ENCODE measurements around the gene STX1B.
"Not testable (repeated sequence)": the region's sequence is repeated elsewhere in the genome, so short reads cannot be mapped to it uniquely, and the experiment has no call there.

Gene STX1B

DNA sequence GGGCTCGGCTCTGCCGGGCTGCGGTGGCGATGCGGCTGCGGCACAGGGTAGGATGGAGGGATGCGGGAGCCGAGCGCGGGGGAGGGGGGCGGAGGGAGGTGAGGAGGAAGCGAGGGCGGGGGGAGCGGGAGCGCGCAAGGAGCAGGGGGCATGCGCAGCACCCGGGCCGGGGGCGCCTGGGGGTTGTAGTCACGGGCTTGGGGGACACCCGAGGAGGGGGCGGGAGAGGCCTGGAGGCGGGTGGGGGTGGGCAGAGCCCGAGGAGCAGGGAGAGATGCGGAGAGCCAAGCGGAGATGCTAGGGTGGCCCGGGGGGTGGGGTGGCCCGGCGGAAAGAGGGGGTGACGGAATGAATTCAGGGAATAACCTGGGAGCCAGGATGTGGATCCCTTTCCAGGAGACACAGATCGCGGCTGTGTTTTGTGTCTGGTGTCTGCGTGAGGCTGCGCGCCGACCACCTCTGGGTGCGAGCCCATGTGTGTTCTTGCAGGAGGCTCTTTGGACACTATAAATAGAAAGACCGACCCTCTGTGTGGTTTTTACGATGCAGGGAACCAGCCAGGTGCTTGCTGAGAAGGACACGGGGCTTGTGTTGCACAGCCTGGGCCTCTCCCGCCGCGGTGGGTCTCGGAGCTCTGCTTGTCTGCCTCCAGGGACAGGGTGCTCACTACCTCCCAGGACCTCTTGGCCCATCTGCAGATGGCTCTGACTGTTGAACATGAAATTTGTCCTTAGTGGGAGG lies at the start of gene STX1B:
TSS of gene STX1B (minus strand) at position 54 of the 741 bp plus-strand sequence. CDS start 242 bp downstream, outside the sequence.
- peak; percentile 76 for DNase-seq

DNA sequence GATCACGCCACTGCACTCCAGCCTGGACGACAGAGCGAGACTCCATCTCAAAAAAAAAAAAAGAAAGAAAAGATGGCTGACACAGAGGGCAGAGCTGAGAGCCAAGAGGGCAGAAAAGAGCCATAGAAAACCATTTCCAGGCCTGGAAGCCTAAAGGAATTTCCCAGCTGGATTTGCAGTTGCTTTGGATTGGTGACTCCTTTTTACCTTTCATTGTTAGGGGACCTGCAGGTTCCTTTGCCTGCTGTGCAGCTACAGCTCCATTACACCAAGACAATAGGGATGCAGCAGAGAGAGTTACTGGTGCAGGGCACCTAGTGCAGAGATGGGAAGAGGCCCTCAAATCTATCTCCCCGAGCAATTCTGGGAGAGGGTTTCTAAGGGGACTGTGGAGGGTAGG lies 45.2 kb upstream of the STX1B start:
- DNase-seq, result no peak

DNA sequence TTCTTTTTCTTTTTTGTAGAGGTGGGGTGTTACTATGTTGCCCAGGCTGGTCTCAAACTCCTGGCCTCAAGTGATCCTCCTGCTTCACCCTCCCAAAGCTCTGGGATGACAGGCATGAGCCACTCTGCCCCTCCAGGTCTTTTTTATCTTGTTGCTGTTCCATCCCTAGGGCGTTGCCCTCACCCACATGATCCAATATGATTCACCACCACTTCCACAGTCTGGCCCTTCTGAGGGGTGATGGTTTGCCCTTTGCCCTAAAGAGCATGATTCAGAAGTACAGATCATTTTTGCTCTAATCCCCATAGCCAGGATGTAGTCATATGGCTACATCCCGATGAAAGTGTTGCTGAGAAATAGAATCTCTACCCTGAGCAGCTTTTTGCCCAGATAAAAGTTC lies 41.7 kb upstream of the STX1B start:
- no peak for DNase-seq

DNA sequence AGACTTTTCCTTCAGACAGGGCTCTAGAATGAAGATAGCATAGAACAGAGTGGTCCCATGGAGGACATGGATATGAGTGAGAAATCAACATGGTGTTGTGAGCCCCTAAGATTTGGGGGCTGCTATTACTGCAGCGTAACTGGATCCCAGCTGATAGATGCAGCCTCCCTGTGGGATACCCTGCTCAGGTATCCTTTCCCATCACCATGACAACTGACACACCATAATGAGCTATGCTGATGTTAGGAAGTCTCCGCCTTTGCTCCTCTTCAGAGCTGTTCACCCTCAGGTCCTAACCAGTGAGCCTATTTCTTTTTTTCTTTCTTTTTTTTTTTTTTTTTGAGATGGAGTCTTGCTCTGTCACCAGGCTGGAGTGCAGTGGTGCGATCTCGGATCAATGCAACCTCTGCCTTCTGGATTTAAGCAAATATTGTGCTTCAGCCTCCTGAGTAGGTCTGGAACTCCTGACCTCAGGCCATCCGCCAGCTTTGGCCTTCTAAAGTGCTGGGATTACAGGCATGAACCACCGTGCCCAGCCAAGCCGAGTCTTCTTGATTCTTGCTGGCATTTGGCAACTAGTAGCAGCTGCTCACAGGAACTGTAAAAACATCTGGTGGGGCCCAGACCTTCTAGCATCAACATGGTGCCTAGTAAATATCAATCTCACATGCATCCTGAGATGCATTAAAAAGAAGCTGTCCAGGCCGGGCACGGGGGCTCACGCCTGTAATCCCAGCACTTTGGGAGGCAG lies 40.0 kb upstream of the STX1B start:
- DNase-seq, result no peak

DNA sequence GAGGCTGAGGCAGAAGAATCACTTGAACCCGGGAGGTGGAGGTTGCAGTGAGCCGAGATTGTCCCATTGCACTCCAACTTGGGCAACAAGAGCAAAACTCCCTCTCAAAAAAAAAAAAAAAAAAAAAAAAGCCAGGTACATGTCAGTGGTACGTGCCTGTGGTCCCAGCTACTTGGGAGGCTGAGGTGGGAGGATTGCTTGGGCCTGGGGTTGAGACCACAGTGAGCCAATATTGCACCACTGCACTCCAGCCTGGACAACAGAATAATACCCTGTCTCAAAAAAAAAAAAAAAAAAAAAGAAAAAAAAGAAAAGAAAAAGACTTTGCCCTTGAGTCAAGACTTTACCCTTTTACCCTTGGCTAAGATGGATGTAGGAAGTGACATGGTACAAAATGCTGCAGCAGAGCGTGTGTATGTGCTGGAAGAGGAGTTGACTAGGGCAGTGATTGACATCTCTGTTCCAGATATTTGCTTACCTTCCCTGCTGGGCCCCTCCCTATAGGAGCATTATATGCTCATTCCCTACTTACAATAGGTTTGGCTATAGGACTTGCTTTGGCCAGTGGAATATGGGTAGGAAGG lies 33.6 kb upstream of the STX1B start:
- DNase-seq, result no peak

DNA sequence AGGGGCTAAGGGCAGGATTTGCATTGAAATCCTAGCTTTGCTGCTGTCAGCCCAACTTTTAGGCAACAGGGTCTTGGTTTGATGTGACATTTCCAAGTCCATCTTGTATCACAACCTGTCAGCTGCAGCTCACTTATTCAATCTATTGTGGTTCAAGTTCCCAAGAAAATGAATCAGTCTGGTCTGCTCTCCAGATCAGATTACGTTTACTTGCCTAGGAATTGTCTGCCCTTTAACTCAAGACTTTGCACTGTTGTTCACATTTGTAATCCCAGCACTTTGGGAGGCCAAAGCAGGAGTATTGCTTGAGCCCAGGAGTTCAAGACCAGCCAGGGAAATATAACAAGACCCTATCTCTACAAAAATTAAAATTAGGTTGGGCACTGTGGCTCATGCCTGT lies 32.9 kb upstream of the STX1B start:
- DNase-seq, result no peak

DNA sequence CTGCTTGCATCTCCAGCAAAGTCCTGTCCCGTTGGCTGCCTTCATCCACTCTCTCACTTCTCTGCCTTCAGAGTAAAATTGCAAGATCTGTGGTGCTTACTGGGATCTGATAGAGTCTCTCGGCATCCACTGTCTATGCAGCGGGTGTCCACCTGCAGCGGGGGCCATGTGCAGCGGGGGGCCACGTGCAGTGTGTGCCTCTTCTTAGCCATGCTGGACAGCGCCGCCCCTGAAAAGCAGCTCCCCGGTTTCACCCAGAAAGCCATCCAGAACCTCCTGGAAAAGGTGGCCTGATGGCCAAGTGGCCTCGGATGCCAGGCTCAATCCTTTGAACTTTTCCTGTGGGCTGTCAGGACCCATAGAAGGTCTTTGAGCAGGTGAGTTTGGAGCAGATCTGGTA lies 32.4 kb upstream of the STX1B start:
- DNase-seq, result no peak

DNA sequence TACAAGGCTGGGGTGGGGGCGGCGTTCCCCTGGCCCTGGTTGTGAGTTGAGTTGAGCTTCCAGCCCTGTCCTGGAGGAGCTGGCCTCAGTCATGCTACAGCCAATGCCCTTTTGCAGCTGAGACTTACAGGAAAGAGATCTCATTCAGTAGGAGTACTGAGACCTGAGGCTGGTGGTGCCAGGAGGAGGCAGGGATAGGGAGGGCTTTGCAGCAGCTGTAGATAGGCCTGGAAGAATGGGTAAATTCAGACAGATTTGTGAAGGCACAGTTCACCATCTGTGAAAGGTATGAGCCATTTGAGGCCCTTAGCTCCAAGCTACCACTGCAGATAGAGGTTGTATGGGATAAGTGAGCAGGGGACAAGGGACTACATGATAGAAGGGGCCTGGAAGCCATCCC lies 28.6 kb upstream of the STX1B start:
- no peak for DNase-seq

DNA sequence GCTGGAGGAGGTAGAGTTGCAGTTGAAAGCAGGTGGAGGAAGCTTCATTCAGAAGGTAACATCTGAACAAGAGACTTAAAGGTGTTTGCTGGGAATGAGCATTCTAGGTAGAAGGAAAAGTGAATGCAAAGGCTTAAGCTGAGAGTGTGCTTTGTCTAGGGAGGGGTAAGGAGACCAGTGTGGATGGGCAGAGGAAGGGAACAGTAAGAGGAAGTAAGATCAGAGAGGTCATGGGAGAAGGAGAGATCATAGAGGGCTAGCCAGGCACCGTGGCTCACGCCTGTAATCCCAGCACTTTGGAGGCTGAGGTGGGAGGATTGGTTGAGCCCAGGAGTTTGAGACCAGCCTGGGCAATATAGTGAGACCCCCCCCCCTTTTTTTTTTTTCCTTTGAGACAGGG lies 26.3 kb upstream of the STX1B start:
- no peak for DNase-seq

DNA sequence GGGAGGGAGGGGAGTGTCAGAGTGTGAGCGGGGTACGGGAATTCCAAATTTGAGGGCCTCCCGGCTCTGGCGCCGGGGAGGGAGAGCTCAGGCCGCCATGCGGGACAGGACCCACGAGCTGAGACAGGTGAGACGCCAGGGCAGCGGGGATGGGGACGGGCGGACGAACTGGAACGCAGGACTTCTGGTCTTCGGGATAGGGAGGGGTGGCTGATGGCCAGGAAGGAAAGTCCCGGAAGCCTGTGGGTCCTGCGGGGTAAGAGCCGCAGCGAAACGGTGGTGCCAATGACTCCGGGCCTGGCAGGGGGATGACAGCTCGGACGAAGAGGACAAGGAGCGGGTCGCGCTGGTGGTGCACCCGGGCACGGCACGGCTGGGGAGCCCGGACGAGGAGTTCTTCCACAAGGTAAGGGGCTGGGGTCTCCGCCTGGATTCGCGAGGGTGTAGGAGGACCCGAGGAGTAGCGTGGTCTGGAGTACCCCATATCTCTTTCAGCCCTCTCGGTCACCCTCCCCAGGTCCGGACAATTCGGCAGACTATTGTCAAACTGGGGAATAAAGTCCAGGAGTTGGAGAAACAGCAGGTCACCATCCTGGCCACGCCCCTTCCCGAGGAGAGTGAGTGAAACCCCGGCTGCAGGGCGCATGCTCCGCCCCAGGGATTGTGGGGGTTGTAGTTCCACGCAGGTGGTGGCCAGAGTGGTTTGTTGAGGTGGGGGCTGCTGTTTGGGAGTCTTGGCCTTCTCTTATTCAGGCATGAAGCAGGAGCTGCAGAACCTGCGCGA lies 23.5 kb upstream of the STX1B start:
- peak; percentile 76 for DNase-seq

DNA sequence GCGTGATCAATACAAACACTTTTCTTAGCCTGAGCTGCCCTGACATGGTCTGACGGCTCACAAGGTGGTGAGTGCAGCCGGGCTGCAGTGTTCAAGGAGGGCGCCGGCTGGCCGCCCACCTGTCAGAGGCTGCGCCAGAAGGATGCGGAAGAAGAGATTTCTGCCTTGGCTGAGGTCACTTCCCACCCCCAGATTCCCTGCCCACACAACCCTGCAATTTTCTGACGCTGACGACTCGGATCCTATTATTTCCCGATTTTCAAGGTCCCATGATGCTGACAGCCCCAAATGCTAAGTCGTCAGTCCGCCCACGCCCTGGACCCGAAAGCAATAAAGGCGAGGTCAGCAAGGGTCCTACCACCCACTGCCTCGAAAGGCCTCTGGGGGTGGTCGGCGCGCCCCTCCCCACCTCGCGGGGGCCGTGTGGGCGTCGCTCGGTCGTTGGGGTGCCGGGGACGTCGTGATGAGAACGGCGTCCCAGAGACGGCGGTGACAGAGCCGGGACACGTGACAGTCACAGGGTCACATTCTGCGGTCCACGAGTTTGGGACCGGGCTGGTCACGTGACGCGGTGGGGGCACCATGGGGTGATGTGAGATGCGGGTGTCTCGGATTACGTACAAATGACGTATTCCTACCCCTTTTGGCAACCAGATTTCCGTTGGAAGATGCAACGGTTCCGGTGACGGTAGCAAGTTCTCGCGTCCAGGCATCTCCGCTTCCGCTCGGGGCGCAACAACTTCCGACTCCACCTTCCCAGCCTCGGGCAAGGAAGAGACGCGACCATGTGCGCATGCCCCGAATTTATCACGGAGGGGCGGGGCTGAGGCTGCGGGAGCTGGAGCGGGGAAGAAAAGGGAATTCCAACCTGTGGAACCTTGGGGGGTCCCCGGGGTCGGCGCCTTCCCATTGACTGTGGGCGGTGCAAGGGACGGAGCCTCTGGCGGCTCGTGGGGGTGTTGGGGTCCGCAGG lies 22.6 kb upstream of the STX1B start, which contains the start of gene STX4:
TSS of gene STX4 (plus strand) at position 823 of the 973 bp plus-strand sequence. CDS start 248 bp downstream, outside the sequence.
- peak; percentile 91 for DNase-seq

DNA sequence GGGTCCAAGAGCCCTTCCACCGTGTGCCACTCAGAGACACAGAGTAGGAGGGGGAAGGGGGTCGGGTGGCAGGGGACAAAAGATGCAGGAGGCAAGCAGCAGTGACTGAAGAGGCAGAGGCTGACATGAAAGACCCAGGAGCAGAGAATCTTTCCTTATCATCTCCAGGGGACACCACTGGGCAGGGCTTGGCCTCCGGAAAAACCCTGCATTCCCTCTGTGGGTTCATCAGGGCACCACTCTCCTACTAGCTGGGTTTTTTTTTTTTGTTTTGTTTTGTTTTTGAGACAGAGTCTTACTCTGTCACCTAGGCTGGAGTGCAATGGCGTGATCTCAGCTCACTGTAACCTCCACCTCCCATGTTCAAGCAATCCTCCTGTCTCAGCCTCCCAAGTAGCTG lies 20.8 kb upstream of the STX1B start:
- DNase-seq, result no peak

DNA sequence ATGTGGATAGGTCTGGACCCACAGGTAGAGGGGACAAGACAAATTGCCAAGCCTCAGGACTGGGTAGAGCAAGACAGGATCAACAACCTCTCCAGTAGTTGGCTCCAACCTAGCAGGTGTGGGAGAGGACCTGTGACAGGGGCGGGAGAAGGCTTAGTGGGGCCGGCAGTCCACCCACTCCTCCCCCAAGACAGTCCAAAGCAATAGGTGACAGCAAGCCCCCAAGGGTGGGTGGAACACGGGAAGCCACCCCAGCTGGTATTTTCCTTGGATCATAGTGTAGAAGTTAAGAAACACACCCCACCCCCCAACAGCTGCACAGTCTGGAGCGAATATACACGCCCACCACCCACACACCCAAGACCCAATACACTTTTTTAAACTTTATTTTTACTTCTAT lies 18.8 kb upstream of the STX1B start:
- DNase-seq, result no peak

DNA sequence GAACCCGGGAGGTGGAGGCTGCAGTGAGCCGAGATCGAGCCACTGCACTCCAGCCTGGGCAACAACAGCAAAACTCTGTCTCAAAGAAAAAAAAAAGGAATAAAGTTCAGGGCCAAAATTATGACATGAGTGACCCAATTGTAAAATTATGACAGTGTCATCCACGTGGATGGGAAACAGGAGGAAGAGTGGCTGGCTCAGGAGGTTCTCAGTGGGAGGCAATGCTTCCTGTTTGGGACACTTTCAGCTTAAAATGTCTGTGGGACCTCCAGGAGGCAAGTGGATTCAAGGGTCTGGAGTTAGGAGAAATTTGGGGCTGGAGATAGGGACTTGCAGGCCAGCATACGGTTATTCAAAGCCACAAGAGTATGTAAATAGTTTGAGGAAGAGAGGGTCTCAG lies 14.9 kb upstream of the STX1B start:
- no peak for DNase-seq

DNA sequence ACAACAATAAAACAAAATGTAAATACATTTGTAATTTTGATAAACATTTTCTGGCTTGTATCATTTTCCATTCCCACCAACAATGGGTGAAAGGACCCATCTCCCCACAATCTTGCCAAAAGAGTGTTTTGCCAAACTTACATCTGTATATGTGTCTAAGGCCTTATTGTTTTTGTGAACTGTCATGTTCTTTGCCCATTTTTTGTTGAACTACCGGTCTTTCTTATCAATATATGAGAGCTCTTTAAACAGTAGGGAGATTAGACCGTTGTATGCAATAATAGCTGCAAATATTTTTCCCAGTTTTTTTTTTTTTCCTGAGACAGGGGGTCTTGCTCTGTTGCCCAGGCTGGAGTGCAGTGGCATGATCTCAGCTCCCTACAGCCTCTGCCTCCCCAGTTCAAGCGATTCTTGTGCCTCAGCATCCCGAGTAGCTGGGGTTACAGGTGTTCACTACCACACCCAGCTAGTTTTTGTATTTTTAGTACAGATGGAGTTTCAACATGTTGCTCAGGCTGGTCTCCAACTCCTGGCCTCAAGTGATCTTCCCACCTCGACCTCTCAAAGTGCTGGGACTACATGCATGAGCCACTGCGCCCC lies 13.3 kb upstream of the STX1B start:
- no peak for DNase-seq

DNA sequence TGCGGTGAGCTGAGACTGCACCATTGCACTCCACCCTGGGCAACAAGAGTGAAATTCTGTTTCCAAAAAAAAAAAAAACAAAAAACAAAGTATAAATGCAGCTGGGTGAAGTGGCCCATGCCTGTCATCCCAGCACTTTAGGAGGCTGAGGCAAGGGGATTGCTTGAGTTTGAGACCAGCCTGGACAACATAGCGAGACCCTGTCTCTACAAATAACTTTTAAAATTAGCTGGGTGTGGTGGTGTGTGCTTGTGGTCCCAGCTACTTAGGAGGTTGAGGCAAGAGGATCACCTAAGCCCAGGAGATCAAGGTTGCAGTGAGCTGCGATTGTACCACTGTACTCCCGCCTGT lies 12.8 kb upstream of the STX1B start:
- no peak for DNase-seq

DNA sequence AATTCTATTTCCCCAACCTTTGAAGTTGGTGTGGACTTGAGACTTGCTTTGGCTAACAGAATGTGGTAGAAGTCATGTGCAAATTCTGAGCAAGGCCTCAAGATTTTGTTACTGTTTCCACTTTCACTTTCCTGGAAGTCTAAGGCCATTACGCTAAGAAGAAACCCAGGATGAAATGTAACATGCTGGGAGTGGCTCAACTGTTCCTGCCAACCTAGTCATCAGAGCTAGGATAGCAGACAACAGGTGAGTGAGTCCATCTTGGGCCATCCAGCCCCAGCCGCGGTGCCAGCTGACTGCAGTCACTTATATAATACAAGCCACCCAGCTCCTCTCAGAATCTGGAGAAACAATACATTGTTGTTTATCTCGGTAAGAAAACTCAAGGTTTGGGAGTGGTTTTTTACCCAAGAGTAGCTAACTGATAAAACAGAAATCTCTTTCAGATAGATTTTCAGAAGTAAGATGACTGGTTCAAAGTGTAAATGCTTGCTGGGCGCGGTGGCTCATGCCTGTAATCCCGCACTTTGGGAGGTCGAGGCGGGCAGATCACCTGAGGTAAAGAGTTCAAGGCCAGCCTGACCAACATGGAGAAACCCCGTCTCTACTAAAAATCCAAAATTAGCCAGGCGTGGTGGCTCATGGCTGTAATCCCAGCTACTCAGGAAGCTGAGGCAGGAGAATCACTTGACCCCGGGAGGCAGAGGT lies 12.3 kb upstream of the STX1B start:
- DNase-seq, result no peak

DNA sequence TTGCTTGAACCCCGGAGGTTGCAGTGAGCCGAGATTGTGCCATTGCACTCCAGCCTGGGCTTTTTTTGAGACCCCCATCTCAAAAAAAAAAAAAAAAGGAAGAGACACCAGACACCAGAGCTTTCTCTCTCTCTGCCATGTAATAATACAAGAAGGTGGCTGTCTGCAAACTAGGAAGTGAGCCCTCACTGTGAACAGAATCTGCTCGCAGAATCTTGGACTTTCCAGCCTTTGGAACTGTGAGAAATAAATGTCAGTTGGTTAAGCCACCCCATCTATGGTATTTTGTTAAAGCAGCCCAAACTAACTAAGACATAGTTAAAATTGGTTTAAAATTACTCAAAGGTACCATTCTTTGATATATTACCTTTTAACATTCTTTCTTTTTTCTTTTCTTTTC lies 10.1 kb upstream of the STX1B start:
- DNase-seq, result no peak

DNA sequence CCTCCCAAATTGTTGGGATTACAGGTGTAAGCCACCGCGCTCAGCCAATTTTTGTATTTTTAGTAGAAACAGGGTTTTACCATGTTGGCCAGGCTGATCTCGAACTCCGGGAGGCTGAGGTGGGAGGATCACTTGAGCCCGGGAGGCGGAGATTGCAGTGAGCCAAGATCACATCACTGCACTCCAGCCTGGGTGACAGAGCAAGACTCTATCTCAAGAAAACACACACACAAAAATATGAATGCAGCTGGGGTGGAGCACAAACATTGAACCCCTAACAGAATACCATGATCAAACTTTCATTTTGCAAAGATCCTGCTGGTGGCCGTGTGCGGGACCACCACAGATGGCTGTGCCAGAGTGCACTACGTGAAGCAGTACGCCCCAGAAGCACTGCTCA lies 7.3 kb upstream of the STX1B start:
- not testable (repeated sequence) for DNase-seq

DNA sequence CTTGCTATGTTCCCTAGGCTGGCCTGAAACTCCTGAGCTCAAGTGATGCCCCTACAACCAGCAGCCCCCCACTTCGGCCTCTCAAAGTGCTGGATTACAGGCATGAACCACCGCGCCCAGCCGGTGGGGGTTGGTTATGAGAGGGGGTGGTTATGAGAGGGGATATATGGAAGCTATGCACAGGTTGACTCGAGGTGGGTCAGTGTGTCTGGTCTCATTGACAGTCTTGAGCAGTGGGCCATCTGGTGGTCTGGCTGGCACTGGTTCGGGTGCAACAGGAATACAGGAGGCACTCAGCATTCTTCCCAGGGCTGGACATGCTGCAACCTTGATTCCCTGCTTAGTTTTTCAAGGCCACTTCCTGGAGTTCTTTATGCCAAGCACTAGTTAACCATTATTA lies 5.6 kb upstream of the STX1B start:
- DNase-seq, result no peak

DNA sequence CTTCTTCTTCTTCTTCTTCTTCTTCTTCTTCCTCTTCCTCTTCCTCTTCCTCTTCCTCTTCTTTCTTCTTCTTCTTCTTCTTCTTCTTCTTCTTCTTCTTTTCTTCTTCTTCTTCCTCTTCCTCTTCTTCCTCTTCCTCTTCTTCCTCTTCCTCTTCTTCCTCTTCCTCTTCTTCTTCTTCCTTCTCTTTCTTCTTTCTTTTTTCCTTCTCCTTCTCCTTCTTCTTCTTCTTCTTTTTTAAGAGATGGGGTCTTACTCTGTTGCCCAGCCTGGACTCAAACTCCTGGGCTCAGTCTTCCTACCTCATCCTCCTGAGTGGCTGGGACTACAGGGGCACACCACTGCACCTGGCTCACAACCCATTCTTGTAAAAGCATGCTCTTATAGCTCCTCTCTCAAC lies 2.9 kb upstream of the STX1B start:
- DNase-seq, result not testable (repeated sequence)

All from NCI-H1436 (cell line).